Measurements from ENCODE around the gene ZNF74. TPM values are rescaled to one million over a fixed set of nuclear protein-coding genes. Genes with fewer than 3 reads are reported as not detected.
A peak's percentile ranks its signal among the peaks of the same experiment; 100 is the strongest.
"Not testable (repeated sequence)": the region's sequence is repeated elsewhere in the genome, so short reads cannot be mapped to it uniquely, and the experiment has no call there.

Gene ZNF74
- total RNA-seq (2021): 29.8 and 34.3 TPM in 2 replicates
- long read RNA-seq, transcript ZNF74-203 (4 exons, 2,789 nt): minor isoform, 47 of 200 reads
- long read RNA-seq, transcript ZNF74-202 (5 exons, 3,159 nt): major isoform, 120 of 200 reads
- long read RNA-seq, partial matches to known transcripts: 3 of 200 reads
- long read RNA-seq, other reads (novel, unspliced or antisense): 23 of 200 reads

DNA sequence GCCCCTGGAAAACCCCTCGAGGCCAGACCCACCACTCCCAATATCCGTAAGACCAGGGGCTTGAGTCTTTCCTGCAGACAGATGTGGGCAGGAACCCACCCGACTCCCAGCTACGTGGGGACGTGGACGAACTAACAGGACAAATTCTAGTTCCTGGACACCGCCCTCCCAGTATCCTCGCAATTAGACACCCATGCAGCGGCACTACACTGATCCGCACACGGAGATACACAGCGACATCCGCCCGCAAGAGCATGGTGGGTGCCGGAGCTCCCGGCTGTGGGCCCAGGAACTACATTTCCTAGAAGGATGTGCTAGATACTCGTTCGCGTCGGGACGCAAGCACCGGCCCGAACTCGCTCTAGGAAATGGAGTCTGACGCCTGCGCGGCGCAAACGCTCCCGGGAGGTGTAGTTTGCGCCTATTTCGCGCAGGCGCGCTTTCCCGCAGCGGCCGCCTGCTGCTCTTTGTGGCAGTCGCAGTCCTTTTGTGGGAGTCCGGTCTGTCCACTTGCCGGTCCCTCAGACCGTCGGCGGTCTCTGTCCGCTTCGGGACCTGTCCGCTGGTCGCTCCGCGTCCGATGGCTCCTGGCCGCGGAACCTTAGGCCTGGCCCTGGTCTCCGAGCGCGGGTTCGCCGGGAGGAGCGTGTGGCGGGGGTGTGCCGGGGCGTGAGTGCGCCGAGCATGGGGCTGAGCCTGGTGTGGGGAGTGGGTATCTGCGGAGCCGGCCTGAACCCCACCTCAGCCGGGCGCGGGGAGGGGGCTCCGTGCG lies at the start of gene ZNF74:
Gene ZNF74 (plus strand): TSS at position 447 of the 772 bp plus-strand sequence. CDS start 478 bp downstream, outside the sequence.
- Histone ChIP-seq H4K8ac (replicated peaks; ENCODE audit: insufficient read length, low read depth, low read length) (no peak within 1 kb of the TSS), H4K5ac (ENCODE audit: insufficient read length, low read depth, low read length) (no peak within 1 kb of the TSS), H3K14ac (ENCODE audit: insufficient read depth, low read length) (peak within 1 kb of the TSS; percentile 86), H3T11ph (ENCODE audit: low read length) (no peak within 1 kb of the TSS), H3K4me2 (ENCODE audit: insufficient read depth, insufficient read length, low read length) (peak within 1 kb of the TSS; percentile 60), H3K27me3 (ENCODE audit: insufficient read depth, low read length) (no peaks in the 10 kb centered on the region), H2BK5ac (ENCODE audit: insufficient read length, low read length) (no peak within 1 kb of the TSS), H4K20me1 (ENCODE audit: control insufficient read depth, insufficient read depth, insufficient read length) (no peaks in the 10 kb centered on the region), H3K23ac (ENCODE audit: insufficient read length, low read depth, low read length) (no peak within 1 kb of the TSS), H3K79me2 (ENCODE audit: insufficient read depth, low read length) (peaks cover 7% of the 10 kb centered on the region; the same call in 1 of the 2 replicates), H2BK20ac (ENCODE audit: low read depth, low read length, poor library complexity, severe bottlenecking) (no peak within 1 kb of the TSS), H2BK15ac (ENCODE audit: low read depth, low read length) (no peak within 1 kb of the TSS), H2BK12ac (ENCODE audit: insufficient read length, low read depth, low read length) (no peak within 1 kb of the TSS), H3K9me3 (ENCODE audit: control insufficient read depth, low read depth, low read length) (no peaks in the 10 kb centered on the region), H3K56ac (ENCODE audit: insufficient read length, low read depth, low read length) (no peak within 1 kb of the TSS), H3K23me2 (ENCODE audit: insufficient read length, low read depth, low read length, poor library complexity, severe bottlenecking) (peaks cover 4% of the 10 kb centered on the region), H2AK5ac (ENCODE audit: insufficient read length, low read length) (no peak within 1 kb of the TSS), H3K27ac (ENCODE audit: insufficient read length, low read depth, low read length) (no peak within 1 kb of the TSS), H3K9ac (ENCODE audit: extremely low read depth, insufficient read length, low read length) (peak within 1 kb of the TSS; percentile 72), H3K79me1 (ENCODE audit: insufficient read depth, low read depth, low read length, poor library complexity, severe bottlenecking) (no peaks in the 10 kb centered on the region), H3K4ac (ENCODE audit: low read depth, low read length) (no peak within 1 kb of the TSS), H3K18ac (ENCODE audit: insufficient read length, low read depth, low read length) (peak within 1 kb of the TSS; percentile 69), H4K91ac (ENCODE audit: insufficient read length, low read depth, low read length) (no peak within 1 kb of the TSS), H2BK120ac (ENCODE audit: low read depth, low read length, poor library complexity, severe bottlenecking) (no peak within 1 kb of the TSS), H3K4me1 (ENCODE audit: insufficient read depth, low read length) (peaks cover 8% of the 10 kb centered on the region; the same call in 1 of the 2 replicates), H2AFZ (ENCODE audit: low read length) (no peak within 1 kb of the TSS)
- no CpG with 5 or more reads among the region's 71 CpGs for WGBS (ENCODE audit: extremely low coverage, insufficient read length, low lambda C conversion rate)
- Mint-ChIP-seq H3K4me1 (peaks cover 20 to 22% of the 10 kb centered on the region in 2 experiments), H3K36me3 (ENCODE audit: insufficient read depth in 1 of 3, low read depth in 3 of 3) (peaks cover 5 to 20% (median 11%) of the 10 kb centered on the region in 3 experiments; a peak in 6 of 7 replicates), H3K27me3 (ENCODE audit: low read depth) (peaks cover 8% of the 10 kb centered on the region), H3K4me3 (peak within 1 kb of the TSS; percentile 84 to 94), H3K9me3 (no peaks in the 10 kb centered on the region), H3K27ac (peak within 1 kb of the TSS in 2 of 3 experiments; percentile 87 to 98; a peak in 5 of 7 replicates)
- TF ChIP-seq, protein P1, sequence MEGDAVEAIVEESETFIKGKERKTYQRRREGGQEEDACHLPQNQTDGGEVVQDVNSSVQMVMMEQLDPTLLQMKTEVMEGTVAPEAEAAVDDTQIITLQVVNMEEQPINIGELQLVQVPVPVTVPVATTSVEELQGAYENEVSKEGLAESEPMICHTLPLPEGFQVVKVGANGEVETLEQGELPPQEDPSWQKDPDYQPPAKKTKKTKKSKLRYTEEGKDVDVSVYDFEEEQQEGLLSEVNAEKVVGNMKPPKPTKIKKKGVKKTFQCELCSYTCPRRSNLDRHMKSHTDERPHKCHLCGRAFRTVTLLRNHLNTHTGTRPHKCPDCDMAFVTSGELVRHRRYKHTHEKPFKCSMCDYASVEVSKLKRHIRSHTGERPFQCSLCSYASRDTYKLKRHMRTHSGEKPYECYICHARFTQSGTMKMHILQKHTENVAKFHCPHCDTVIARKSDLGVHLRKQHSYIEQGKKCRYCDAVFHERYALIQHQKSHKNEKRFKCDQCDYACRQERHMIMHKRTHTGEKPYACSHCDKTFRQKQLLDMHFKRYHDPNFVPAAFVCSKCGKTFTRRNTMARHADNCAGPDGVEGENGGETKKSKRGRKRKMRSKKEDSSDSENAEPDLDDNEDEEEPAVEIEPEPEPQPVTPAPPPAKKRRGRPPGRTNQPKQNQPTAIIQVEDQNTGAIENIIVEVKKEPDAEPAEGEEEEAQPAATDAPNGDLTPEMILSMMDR (conservative IDR thresholded peaks at IDR 0.05): no peak
- DNase-seq: peak; percentile 94

DNA sequence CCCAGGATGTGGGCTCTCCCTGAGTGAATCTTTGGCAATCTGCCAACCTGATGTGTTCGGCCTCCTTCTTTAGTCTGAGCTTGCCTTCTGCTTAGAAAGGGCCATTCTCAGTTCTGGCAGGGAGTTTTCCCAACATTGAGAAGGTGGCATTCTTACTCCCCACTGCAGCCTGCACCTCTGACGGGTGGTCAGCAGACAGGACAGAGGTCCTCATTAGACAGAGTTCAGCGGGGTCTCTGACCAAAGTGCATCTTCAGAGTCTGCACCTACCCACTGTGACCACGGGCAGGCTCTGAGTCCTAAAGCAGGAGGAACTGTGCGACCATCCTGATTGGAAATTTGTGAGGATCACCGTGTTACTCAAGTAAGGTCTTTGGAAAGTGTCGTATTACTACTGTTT lies 47.4 kb upstream of the ZNF74 start:
- H3K18ac ChIP-seq (ENCODE audit: insufficient read length, low read depth, low read length); DNase-seq; H3K27me3 ChIP-seq (ENCODE audit: insufficient read depth, low read length); H3K27ac Mint-ChIP-seq; H3K14ac ChIP-seq (ENCODE audit: insufficient read depth, low read length); H4K8ac ChIP-seq (replicated peaks; ENCODE audit: insufficient read length, low read depth, low read length); H2AK5ac ChIP-seq (ENCODE audit: insufficient read length, low read length); H3K36me3 Mint-ChIP-seq (ENCODE audit: insufficient read depth in 1 of 3, low read depth in 3 of 3); H3K27ac ChIP-seq (ENCODE audit: insufficient read length, low read depth, low read length); H2AFZ ChIP-seq (ENCODE audit: low read length); H2BK15ac ChIP-seq (ENCODE audit: low read depth, low read length); H3K23ac ChIP-seq (ENCODE audit: insufficient read length, low read depth, low read length); H2BK12ac ChIP-seq (ENCODE audit: insufficient read length, low read depth, low read length); H3K9me3 ChIP-seq (ENCODE audit: control insufficient read depth, low read depth, low read length); H3K79me1 ChIP-seq (ENCODE audit: insufficient read depth, low read depth, low read length, poor library complexity, severe bottlenecking); H4K5ac ChIP-seq (ENCODE audit: insufficient read length, low read depth, low read length); H2BK120ac ChIP-seq (ENCODE audit: low read depth, low read length, poor library complexity, severe bottlenecking); H3K4me1 Mint-ChIP-seq; H3T11ph ChIP-seq (ENCODE audit: low read length); H4K91ac ChIP-seq (ENCODE audit: insufficient read length, low read depth, low read length); H3K4ac ChIP-seq (ENCODE audit: low read depth, low read length); H3K4me2 ChIP-seq (ENCODE audit: insufficient read depth, insufficient read length, low read length); H4K20me1 ChIP-seq (ENCODE audit: control insufficient read depth, insufficient read depth, insufficient read length); H3K9ac ChIP-seq (ENCODE audit: extremely low read depth, insufficient read length, low read length); H3K27me3 Mint-ChIP-seq (ENCODE audit: low read depth); H3K4me1 ChIP-seq (ENCODE audit: insufficient read depth, low read length); H3K4me3 Mint-ChIP-seq; H2BK20ac ChIP-seq (ENCODE audit: low read depth, low read length, poor library complexity, severe bottlenecking); H3K9me3 Mint-ChIP-seq; H3K79me2 ChIP-seq (ENCODE audit: insufficient read depth, low read length); H3K23me2 ChIP-seq (ENCODE audit: insufficient read length, low read depth, low read length, poor library complexity, severe bottlenecking); H2BK5ac ChIP-seq (ENCODE audit: insufficient read length, low read length); H3K56ac ChIP-seq (ENCODE audit: insufficient read length, low read depth, low read length): not testable (repeated sequence)
- WGBS (ENCODE audit: extremely low coverage, insufficient read length, low lambda C conversion rate): no CpG with 5 or more reads among the region's 7 CpGs

All from H9 (cell line).